Measurements from ENCODE around the gene ISL2.

The ISL2 gene

GRCh38 chr15:76376029-76376428 lies 39.5 kb downstream of the ISL2 start:
- no peak for DNase-seq (ENCODE audit: low read depth in 2 of 2)

DNA sequence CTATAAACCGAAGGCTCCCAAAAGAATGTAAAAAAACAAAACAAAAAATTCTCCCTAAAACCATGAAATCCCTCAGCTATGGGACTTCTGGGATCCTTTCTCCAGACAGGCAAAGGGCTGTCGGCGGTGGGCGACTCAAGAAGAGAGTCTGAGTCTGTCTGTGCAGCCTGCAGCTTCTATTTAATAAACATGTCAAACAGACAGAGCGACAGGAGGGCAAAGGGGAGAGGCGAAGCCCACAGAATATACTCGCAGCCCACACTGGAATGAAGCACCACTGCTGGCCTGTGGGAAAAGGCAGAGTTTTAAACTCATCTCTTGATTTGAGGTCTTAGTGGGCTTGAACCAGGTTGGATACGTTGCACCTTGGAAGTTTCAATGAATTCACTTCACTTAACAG lies 40.2 kb downstream of the ISL2 start:
- no peak for DNase-seq (ENCODE audit: low read depth in 2 of 2)

- no peak for DNase-seq (ENCODE audit: low read depth in 2 of 2)
Observed at GRCh38 chr15:76377217-76377616, 40.6 kb downstream of the ISL2 start.

DNA sequence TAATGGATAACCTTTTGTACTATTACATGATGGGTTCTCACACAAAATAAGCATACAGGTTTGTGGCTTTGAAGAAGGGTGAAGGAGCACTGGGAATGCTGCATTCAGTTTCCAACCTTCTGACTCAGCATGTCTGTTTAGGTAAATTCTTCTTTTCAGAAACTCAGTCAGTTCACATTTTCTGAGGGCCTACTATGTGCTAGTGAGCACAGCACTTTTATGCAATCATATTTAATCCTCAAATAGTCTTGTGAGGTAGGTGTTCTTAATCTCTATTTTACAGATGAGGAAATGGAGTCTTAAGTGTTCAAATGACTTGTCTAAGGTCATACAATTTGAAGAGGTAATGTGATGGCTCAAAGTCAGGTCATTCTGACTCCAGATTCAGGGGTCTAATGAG lies 41.2 kb downstream of the ISL2 start:
- no peak for DNase-seq (ENCODE audit: low read depth in 2 of 2)

- DNase-seq (ENCODE audit: low read depth in 2 of 2), result no peak
Observed at GRCh38 chr15:76378691-76379090, 42.1 kb downstream of the ISL2 start.

- no peak for DNase-seq (ENCODE audit: low read depth in 2 of 2)
Observed at GRCh38 chr15:76380249-76380648, 43.7 kb downstream of the ISL2 start.

GRCh38 chr15:76381366-76381765 lies 44.8 kb downstream of the ISL2 start:
- no peak for DNase-seq (ENCODE audit: low read depth in 2 of 2)

- DNase-seq (ENCODE audit: low read depth in 2 of 2), result no peak
Observed at GRCh38 chr15:76382987-76383728, 46.6 kb downstream of the ISL2 start.

DNA sequence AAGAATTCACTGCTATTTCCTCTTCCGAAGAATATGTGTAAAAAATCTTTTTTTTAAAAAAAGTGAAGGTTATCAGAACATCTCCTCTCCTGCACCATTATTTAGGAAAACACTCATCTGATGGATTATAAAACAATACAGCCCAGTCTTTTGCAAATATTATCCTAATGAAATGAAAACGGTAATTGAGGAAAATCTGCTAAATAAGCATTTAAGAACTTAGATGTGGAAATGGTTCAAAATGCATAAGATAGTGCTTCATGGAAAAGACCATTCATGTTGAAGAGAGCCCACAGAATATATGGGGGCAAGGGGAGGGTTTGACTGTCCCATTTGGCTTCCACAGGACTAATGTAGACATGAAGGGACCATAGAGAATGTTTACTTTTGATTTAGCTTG lies 47.8 kb downstream of the ISL2 start:
- no peak for DNase-seq (ENCODE audit: low read depth in 2 of 2)

GRCh38 chr15:76386178-76386577 lies 49.6 kb downstream of the ISL2 start:
- no peak for DNase-seq (ENCODE audit: low read depth in 2 of 2)

- no peak for DNase-seq (ENCODE audit: low read depth in 2 of 2)
Observed at GRCh38 chr15:76386926-76387325, 50.4 kb downstream of the ISL2 start.

- no peak for DNase-seq (ENCODE audit: low read depth in 2 of 2)
Observed at GRCh38 chr15:76390571-76390970, 54.0 kb downstream of the ISL2 start.

DNA sequence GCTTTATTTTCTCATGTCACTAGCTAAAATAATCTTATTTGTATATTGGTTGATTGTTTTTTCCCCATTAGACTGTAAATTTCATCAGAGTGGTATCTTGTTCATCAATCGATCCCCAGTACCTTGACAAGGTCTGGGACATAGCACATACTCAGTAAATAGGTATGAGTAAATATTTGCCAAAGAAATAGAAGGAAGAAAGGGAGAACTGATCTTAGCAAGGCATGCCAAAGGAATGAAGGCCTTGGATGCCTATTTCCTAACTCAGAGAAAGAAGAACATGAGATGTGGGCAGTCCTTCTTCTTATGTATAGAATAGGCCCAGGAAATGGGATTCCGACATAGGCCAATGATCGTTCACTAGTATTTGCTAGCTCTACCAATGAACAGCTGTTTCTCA lies 54.7 kb downstream of the ISL2 start:
- no peak for DNase-seq (ENCODE audit: low read depth in 2 of 2)

GRCh38 chr15:76391847-76392246 lies 55.3 kb downstream of the ISL2 start:
- DNase-seq (ENCODE audit: low read depth in 2 of 2), result no peak

Measured in stimulated activated CD4-positive, alpha-beta T cell treated with anti-CD3 and anti-CD28 coated beads, Interleukin-1b, Interleukin-23, amount 100 ng/mL, for 4 hours (primary cell).